ENCODE measurements around the gene APIP. TPM values are rescaled to one million over a fixed set of nuclear protein-coding genes. Genes with fewer than 3 reads are reported as not detected.

The APIP gene
- total RNA-seq, 1 donor, result 27.5 TPM

- no peak overlapping the region for H2AFZ ChIP-seq (ENCODE audit: low read length)
- H3K4me2 ChIP-seq (ENCODE audit: insufficient read depth, low read length), result no peak overlapping the region
- no peaks in the 10 kb centered on the region for H3K27me3 ChIP-seq (ENCODE audit: insufficient read depth, low read length)
- H3K4me3 ChIP-seq (ENCODE audit: insufficient read depth, low read length), result no peak overlapping the region
- no peaks in the 10 kb centered on the region for H3K79me2 ChIP-seq (ENCODE audit: insufficient read depth, low read length)
- H3K27ac ChIP-seq (ENCODE audit: low read depth, low read length), result no peak overlapping the region
- H3K9me3 ChIP-seq (ENCODE audit: low read depth, low read length), result no peaks in the 10 kb centered on the region
- no peaks in the 10 kb centered on the region for H3K4me1 ChIP-seq (ENCODE audit: insufficient read depth, low read length)
- no peaks in the 10 kb centered on the region for H3K36me3 ChIP-seq (ENCODE audit: insufficient read depth, low read length)
- no peaks in the 10 kb centered on the region for H4K20me1 ChIP-seq (ENCODE audit: insufficient read depth, low read length)
- TF ChIP-seq CTCF (IDR thresholded peaks at IDR 0.05; ENCODE audit: extremely low read depth, low read depth, low read length), result no peak
- no peak for DNase-seq (ENCODE audit: insufficient read length, low spot score, missing footprints)
Measured at GRCh38 chr11:34870548-34871196, 45.5 kb downstream of the APIP start.

GRCh38 chr11:34869425-34869824 lies 46.8 kb downstream of the APIP start:
- peak; percentile 29 for TF ChIP-seq CTCF (IDR thresholded peaks at IDR 0.05; ENCODE audit: extremely low read depth, low read depth, low read length)
- no peaks in the 10 kb centered on the region for H3K9me3 ChIP-seq (ENCODE audit: low read depth, low read length)
- H4K20me1 ChIP-seq (ENCODE audit: insufficient read depth, low read length), result no peaks in the 10 kb centered on the region
- H2AFZ ChIP-seq (ENCODE audit: low read length), result no peak overlapping the region
- no peak for DNase-seq (ENCODE audit: insufficient read length, low spot score, missing footprints)
- H3K79me2 ChIP-seq (ENCODE audit: insufficient read depth, low read length), result no peaks in the 10 kb centered on the region
- no peak overlapping the region for H3K4me3 ChIP-seq (ENCODE audit: insufficient read depth, low read length)
- H3K4me1 ChIP-seq (ENCODE audit: insufficient read depth, low read length), result no peaks in the 10 kb centered on the region
- H3K36me3 ChIP-seq (ENCODE audit: insufficient read depth, low read length), result no peaks in the 10 kb centered on the region
- no peak overlapping the region for H3K27ac ChIP-seq (ENCODE audit: low read depth, low read length)
- H3K27me3 ChIP-seq (ENCODE audit: insufficient read depth, low read length), result no peaks in the 10 kb centered on the region
- H3K4me2 ChIP-seq (ENCODE audit: insufficient read depth, low read length), result no peak overlapping the region

DNA sequence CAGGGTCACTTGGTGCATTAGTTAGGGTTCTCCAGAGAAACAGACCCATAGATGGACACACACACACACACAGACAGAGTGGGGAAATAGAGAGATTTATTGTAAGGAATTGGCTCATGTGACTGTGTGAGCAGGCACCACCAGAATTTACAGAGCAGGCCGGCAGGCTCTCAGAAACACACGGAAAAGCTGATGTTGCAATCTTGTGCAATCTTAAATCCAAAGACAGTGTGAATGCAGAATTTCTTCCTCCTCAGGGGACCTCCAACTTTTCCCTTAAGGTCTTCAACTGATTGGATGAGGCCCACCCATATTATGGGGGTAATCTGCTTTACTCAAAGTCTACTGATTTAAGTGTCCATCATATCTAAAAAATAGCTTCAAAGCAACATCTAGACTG lies 49.8 kb downstream of the APIP start:
- H3K4me3 ChIP-seq (ENCODE audit: insufficient read depth, low read length), result no peak overlapping the region
- no peaks in the 10 kb centered on the region for H3K4me1 ChIP-seq (ENCODE audit: insufficient read depth, low read length)
- no peak overlapping the region for H3K4me2 ChIP-seq (ENCODE audit: insufficient read depth, low read length)
- no peak overlapping the region for H2AFZ ChIP-seq (ENCODE audit: low read length)
- no peaks in the 10 kb centered on the region for H3K36me3 ChIP-seq (ENCODE audit: insufficient read depth, low read length)
- peaks cover 10% of the 10 kb centered on the region for H3K27me3 ChIP-seq (ENCODE audit: insufficient read depth, low read length)
- no peaks in the 10 kb centered on the region for H3K79me2 ChIP-seq (ENCODE audit: insufficient read depth, low read length)
- TF ChIP-seq CTCF (IDR thresholded peaks at IDR 0.05; ENCODE audit: extremely low read depth, low read depth, low read length), result no peak
- no peak overlapping the region for H3K27ac ChIP-seq (ENCODE audit: low read depth, low read length)
- no peaks in the 10 kb centered on the region for H4K20me1 ChIP-seq (ENCODE audit: insufficient read depth, low read length)
- H3K9me3 ChIP-seq (ENCODE audit: low read depth, low read length), result no peaks in the 10 kb centered on the region
- DNase-seq (ENCODE audit: insufficient read length, low spot score, missing footprints), result no peak

DNA sequence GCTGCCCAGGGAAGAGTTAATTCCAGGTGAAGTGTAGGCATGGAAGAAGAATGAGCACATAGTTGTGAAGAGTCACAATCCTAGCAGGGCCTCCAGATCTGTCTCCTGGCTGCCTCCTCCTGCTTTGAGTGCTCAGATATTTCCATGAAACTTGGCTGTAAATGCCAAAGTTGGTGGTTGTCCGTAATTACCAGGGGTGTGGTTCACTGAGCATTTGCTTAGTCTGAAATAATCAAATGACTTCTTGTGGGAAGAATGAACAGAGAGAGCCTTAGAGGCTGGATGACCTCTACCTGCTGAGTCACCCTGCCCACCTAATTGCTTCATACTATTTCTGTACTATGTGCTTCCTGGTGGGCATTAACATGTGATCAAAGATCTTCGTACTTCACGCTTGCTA lies 50.9 kb downstream of the APIP start:
- Histone ChIP-seq H3K4me1 (ENCODE audit: insufficient read depth, low read length) (no peaks in the 10 kb centered on the region), H3K27ac (ENCODE audit: low read depth, low read length) (no peak overlapping the region), H3K79me2 (ENCODE audit: insufficient read depth, low read length) (no peaks in the 10 kb centered on the region), H3K36me3 (ENCODE audit: insufficient read depth, low read length) (no peaks in the 10 kb centered on the region), H3K27me3 (ENCODE audit: insufficient read depth, low read length) (peaks cover 15% of the 10 kb centered on the region), H2AFZ (ENCODE audit: low read length) (no peak overlapping the region), H3K4me3 (ENCODE audit: insufficient read depth, low read length) (no peak overlapping the region), H4K20me1 (ENCODE audit: insufficient read depth, low read length) (no peaks in the 10 kb centered on the region), H3K9me3 (ENCODE audit: low read depth, low read length) (no peaks in the 10 kb centered on the region), H3K4me2 (ENCODE audit: insufficient read depth, low read length) (no peak overlapping the region)
- no peak for DNase-seq (ENCODE audit: insufficient read length, low spot score, missing footprints)
- TF ChIP-seq CTCF (IDR thresholded peaks at IDR 0.05; ENCODE audit: extremely low read depth, low read depth, low read length), result no peak
